Thoracic aorta (tissue), 2 donors: ENCODE data around the gene RNASE7. TPM values are rescaled to one million over a fixed set of nuclear protein-coding genes. Genes with fewer than 3 reads are reported as not detected.

Experiments used
- ATAC-seq: fragments of 150-250 bp; one replicate; pipeline ENCODE4 v1.8.0; 2017; ENCODE audit warnings: low read depth; ENCODE audit not compliant: insufficient number of reproducible peaks, low FRiP score
- DNase-seq: peaks from one replicate; pipeline ENCODE4 v3.0.0-alpha.2; 2020; ENCODE audit warnings: low spot score
- H3K27ac ChIP-seq, 2 donors: fragments of 200-600 bp; sonication (generic); 1 replicate in 1 of 2; 2 replicates in 1 of 2; pipeline ENCODE4 v1.5.1; 2016; ENCODE audit warnings: mild to moderate bottlenecking in 2 of 2, moderate library complexity in 2 of 2
- H3K27me3 ChIP-seq: fragments of 200-600 bp; sonication (generic); replicated peaks from 2 replicates; pipeline ENCODE4 v1.6.0; 2016; ENCODE audit warnings: mild to moderate bottlenecking; ENCODE audit not compliant: insufficient read depth
- H3K36me3 ChIP-seq: fragments of 200-600 bp; sonication (generic); one replicate; pipeline ENCODE4 v1.5.1; 2016
- H3K4me1 ChIP-seq, 2 donors: fragments of 200-600 bp; sonication (generic); 1 replicate in 1 of 2; 2 replicates in 1 of 2; pipeline versions ENCODE4 v1.5.1 to v1.6.0; 2016; ENCODE audit warnings: low read depth in 2 of 2, mild to moderate bottlenecking in 1 of 2; ENCODE audit not compliant: control insufficient read depth in 1 of 2
- H3K4me3 ChIP-seq: fragments of 200-600 bp; sonication (generic); 2 replicates; pipeline ENCODE4 v1.5.1; 2016; ENCODE audit warnings: mild to moderate bottlenecking
- H3K9me3 ChIP-seq: fragments of 200-600 bp; sonication (generic); 2 replicates; pipeline ENCODE4 v1.5.1; 2016
- CTCF ChIP-seq: fragments of 200-600 bp; sonication (generic); IDR thresholded peaks from one replicate; pipeline ENCODE4 v1.5.1; 2019; ENCODE audit warnings: antibody characterized with exemption
- total RNA-seq, 2 donors: library from RNA; depleted of rRNA; stranded (reverse); fragments of >200 nt; gene quantifications; one replicate each; pipeline versions ENCODE4 v1.1.0 to v1.2.3, GENCODE V29; 2016

Gene RNASE7
- total RNA-seq, 2 donors from 2014 or later: 0.27 TPM; not detected in 1

GRCh38 chr14:21011136-21011535, 31.0 kb upstream of the RNASE7 start:
- TF ChIP-seq CTCF: no peak
- Histone ChIP-seq H3K27me3 (no peaks in the 10 kb centered on the region), H3K27ac (no peak overlapping the region), H3K9me3 (no peaks in the 10 kb centered on the region), H3K36me3 (no peaks in the 10 kb centered on the region), H3K4me1 (no peaks in the 10 kb centered on the region), H3K4me3 (no peak overlapping the region)
- ATAC-seq: no peak
- DNase-seq: no peak

GRCh38 chr14:21014761-21015190, 27.4 kb upstream of the RNASE7 start:
- H3K27me3 ChIP-seq: no peaks in the 10 kb centered on the region
- H3K27ac ChIP-seq: no peak overlapping the region
- no peaks in the 10 kb centered on the region for H3K4me1 ChIP-seq
- H3K9me3 ChIP-seq: no peaks in the 10 kb centered on the region
- ATAC-seq: peak; percentile 88
- TF ChIP-seq CTCF: peak; percentile 95
- H3K36me3 ChIP-seq: peaks cover 24% of the 10 kb centered on the region
- H3K4me3 ChIP-seq: no peak overlapping the region
- DNase-seq: peak; percentile 47

GRCh38 chr14:21015312-21015711, 26.9 kb upstream of the RNASE7 start:
- no peak for ATAC-seq
- H3K36me3 ChIP-seq: peaks cover 24% of the 10 kb centered on the region
- TF ChIP-seq CTCF: no peak
- no peaks in the 10 kb centered on the region for H3K9me3 ChIP-seq
- no peaks in the 10 kb centered on the region for H3K4me1 ChIP-seq
- H3K27ac ChIP-seq: no peak overlapping the region
- no peak overlapping the region for H3K4me3 ChIP-seq
- no peak for DNase-seq
- H3K27me3 ChIP-seq: no peaks in the 10 kb centered on the region

GRCh38 chr14:21016413-21017190, 25.6 kb upstream of the RNASE7 start:
- H3K4me3 ChIP-seq: no peak overlapping the region
- H3K27ac ChIP-seq: no peak overlapping the region
- DNase-seq (no peak), ATAC-seq (no peak)
- H3K4me1 ChIP-seq: no peaks in the 10 kb centered on the region
- H3K36me3 ChIP-seq: peaks cover 37% of the 10 kb centered on the region
- no peak for TF ChIP-seq CTCF
- no peaks in the 10 kb centered on the region for H3K27me3 ChIP-seq
- H3K9me3 ChIP-seq: no peaks in the 10 kb centered on the region

GRCh38 chr14:21017528-21018245, 24.5 kb upstream of the RNASE7 start:
- H3K36me3 ChIP-seq: peaks cover 39% of the 10 kb centered on the region
- H3K4me1 ChIP-seq: peaks cover 0 to 5% of the 10 kb centered on the region in 2 donors
- DNase-seq: no peak
- no peaks in the 10 kb centered on the region for H3K9me3 ChIP-seq
- H3K27me3 ChIP-seq: no peaks in the 10 kb centered on the region
- no peak for TF ChIP-seq CTCF
- H3K27ac ChIP-seq: no peak overlapping the region
- ATAC-seq: no peak
- H3K4me3 ChIP-seq: no peak overlapping the region
